GM21447 (cell line): ENCODE results near the gene DIO1.

Source experiments
- ATAC-seq: cut with Tn5 transposase; IDR thresholded peaks from one replicate; pipeline ENCODE4 v1.9.1; 2021; ENCODE audit not compliant: unreplicated experiment

Gene DIO1

DNA sequence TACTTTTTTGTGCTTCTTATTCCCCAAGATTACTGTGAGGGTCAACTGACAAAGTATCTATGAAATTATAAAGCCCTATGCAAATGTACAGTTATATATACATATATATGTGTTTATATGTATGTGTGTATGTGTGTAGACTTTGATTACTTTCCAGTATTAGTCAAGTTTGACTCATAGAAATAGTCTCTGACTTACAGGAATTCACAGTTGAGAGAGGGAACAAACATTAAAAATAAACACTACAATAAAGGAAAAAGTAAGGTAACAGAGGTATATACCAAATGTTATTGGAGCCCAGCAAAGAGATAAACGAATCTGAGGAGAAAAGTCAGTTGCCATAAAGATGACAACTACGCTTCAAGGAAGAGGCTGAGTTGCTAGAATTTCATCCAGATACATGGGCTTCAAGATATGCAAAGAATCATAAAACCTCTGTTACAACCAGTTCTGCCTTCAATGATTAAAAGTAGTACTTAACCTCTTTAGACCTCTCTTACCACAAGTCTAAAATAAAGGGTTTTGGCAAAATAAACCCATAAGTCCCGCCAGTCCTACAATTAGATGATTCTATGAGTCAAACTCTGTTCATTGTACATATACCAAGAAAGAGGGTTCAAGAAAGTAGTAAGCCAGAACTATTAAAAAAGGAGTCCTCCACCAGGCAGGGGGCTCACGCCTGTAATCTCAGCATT lies 44.3 kb downstream of the DIO1 start:
- no peak for ATAC-seq

DNA sequence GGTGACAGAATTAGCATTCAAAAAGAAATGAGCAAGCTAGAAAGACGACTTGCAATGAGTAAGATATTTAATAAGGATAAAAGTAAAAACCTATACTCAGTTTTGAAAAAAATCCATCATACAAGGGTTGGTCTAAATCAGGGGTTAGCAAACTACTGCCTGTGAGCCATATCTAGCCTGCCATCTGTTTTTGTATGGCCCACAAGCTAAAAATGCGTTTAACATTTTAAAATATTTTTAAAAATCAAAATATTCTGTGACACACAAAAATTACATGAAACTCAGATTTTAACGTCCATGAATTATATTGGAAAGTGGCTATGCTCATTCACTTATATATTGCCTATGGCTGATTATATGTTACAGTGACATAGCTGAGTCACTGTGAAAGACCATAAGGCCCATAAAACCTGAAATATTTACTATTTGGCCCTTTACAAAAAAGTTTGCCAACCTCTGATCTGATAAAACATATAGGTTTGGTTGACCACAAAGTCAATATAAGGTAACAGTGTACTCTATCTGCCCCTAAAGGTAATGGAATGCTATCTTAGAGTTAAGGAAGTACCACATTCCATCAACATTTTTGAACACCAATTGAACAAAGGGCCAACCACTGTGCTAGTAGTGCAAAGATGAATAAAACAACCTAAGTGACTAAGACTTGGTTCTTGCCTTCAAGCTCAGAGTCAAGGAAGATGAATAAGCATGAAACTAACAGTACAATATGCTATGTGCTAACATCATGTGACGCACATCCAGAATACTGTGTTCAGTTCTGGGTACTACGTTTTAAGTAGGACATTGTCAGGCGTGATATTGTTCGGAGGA lies 48.4 kb downstream of the DIO1 start:
- no peak for ATAC-seq

DNA sequence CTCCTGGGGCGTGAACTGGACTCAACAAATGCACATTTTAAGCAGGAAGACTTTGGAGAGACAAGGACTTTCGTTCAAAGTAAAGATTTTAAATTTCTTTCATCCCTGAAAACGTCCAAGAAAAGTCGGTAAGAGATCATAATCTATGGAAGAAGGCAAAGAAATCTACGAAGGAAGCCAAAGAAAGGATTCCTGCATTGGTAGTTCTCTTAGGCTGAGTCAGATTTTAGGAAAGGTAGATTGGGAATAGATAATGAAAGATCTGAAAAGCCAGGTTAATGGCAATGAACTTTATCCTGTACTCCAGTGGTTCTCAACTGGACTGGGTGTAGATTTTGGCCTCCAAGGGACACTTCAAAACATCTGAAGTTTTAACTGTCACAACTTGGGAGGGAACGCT lies 49.1 kb downstream of the DIO1 start:
- no peak for ATAC-seq

- no peak for ATAC-seq
These were observed 49.6 kb downstream of the DIO1 start for GRCh38 chr1:53943490-53944043.

DNA sequence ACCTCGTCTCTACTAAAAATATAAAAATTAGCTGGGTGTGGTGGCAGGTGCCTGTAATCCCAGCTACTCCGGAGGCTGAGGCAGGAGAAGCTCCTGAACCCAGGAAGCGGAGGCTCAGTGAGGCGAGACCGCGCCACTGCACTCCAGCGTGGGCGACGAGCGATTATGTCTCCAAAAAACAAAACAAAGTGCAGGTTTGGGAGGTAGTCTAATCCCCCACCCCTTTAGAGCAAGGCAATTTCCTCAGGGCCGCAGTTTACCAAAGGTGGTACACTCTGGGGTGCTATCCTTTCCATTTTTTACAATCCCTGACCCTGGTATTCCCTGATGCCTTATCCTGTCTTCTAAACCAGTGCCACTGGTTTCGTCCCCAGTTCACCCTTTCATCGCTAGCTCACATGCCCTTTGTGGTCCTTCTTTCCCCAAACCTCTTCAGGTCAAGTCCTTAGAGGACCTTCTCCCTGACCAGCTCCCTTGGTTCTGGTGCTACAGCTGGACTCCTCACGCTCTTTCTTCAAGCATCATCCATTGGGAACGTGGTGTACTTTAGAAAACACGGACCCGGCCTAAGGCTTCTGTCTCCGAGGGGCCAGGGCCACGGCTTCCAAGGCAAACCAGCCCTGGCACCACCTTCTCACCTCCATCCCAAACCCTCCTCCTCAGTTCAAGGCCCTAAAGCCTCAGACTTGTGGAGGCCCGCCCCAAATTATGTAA lies 50.6 kb downstream of the DIO1 start:
- ATAC-seq, result no peak

DNA sequence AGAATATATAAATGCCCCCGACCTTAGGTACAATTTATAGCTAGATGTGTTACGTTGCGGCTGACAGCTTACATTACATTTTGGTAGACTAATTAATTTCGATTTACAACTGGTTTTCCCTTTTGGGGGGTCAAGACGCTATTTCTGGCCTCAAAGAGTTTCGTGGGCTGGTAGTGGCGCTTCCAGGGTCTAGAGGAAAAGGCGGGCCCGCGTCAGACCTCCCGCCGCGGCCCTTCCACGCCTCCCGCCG lies 51.1 kb downstream of the DIO1 start:
- ATAC-seq, result no peak

DNA sequence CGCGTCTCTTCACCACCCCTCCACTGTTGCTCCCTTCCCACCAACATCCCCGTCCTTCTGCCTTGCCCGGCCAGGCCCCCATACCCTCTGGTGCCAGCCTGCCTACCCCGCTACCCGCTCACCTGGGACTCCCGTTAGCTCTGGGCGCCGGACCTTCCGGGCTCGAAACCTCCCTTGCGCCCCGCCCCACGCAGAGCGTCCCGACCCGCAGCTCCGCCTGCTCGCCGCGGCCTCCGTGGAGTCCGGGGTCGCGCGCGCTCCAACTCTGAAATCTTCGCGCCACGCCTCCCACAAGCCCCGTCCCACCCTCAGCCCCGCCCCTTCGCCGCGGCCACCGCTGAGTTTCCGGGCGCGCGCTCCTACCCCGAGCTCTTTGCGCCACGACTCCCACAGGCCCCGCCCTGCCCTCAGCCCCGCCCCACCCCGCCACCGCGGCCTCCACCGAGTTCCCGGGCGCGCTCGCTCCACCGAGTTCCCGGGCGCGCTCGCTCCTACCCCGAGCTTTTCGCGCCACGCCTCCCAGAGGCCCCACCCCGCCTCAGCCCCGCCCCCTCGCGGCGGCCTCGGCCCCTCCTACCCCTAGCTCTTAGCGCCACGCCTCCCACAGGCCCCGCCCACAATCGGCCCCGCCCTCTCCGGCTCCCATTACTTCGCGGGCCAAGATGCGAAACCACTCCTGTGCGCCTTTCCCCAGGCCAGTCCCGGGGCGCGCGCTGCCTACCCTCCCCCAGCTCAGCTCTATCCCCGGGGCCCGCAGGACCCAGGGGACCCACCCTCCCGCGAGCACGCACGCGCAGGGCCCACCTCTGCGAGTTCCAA lies 51.7 kb downstream of the DIO1 start, which contains the start of gene IFT25:
IFT25 (minus strand) TSS at position 267 of the 819 bp plus-strand sequence. CDS start 5,617 bp downstream, outside the sequence.
- ATAC-seq, result peak; percentile 62

- ATAC-seq, result peak; percentile 64
These were observed 52.5 kb downstream of the DIO1 start, which contains the start of gene LRRC42 for GRCh38 chr1:53946252-53947171. Gene LRRC42 (plus strand): TSS chr1:53946350. CDS start chr1:53952000, 5,650 bp downstream.

GRCh38 chr1:53947172-53947907 lies 53.4 kb downstream of the DIO1 start:
- ATAC-seq, result no peak

DNA sequence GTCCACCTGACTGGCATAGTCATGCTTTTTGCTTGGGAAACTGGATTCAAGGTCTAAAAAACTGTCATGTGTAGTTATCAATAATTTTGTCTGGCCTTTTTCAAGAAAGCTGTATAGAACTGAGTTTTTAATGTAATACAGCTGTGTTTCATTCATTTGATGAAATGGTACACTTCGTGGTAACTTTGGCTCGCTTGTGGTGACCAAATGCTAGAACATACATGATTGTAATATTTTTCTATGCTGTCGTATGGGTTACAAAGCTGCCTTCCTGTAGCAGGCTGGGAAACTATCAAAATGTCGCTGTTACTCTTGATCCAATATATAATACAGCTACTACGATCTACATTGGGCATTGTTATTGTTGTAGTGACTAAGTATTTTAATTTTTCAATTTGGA lies 54.3 kb downstream of the DIO1 start:
- no peak for ATAC-seq

DNA sequence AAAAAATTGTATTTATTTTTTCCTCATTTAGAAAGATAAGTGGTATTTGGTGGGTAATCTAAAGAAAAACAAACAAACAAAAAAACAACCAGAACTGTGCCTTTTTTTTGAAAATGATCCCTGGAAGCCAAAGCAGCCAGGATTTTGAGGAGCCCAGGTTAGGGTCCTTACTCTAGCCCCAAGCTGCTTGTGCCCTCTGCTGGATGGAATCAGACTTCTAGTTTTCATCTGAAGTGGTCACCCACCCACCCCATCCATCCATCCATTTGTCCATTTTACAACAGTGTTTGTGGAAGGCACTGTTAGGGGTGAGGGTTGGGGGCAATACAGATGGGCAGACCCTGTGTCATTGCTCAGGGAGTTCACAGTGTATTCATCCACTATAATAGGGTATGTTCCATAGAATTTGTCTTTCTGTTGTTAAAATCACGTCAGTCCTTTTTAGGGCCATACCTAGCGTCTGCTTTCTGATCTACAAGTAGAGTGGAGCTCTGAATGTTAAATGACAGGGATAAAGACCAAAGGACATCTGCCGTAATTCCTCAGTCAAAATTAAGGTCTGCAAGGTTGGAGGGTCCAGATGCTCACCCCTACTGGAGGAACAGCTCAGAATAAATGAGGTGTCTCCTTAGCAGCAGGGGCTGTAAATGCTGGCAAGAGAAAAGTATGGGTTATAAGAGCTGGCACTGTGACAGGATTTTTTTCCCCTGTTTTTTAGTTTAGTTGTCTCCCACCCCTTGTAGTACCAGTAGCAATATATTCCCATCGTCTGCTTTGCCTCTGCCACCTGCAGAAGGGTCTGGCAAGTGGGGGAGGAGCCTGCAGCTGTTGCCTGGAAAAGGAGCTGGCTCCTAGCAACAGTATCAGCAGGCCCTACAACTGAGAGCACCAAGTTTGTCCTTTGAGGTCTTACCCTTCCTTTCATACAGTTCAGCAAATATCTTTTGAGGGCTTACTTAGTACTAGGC lies 55.3 kb downstream of the DIO1 start:
- no peak for ATAC-seq

GRCh38 chr1:53951697-53952096 lies 57.7 kb downstream of the DIO1 start:
- ATAC-seq, result no peak

DNA sequence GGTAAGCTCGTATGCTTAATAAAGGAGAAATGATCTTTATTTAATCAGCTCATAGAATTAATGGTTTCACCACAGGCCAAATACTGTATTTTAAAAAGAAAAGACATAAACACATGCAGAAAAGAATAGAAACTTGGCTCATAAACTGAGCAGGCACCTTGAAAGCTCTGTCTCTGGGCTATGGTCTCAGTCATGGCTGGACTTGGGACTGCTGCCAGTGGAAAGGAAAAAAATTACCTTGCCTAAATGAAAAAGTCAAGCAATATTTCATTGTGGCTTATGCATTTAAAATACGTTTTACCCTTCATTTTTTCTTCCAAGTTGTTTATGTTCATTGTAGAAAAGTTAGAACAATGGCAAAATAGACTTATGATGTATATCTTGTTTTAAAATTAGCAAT lies 60.1 kb downstream of the DIO1 start:
- no peak for ATAC-seq

- no peak for ATAC-seq
These were observed 62.6 kb downstream of the DIO1 start for GRCh38 chr1:53956308-53957168.

- ATAC-seq, result no peak
These were observed 63.3 kb downstream of the DIO1 start for GRCh38 chr1:53957194-53957818.

DNA sequence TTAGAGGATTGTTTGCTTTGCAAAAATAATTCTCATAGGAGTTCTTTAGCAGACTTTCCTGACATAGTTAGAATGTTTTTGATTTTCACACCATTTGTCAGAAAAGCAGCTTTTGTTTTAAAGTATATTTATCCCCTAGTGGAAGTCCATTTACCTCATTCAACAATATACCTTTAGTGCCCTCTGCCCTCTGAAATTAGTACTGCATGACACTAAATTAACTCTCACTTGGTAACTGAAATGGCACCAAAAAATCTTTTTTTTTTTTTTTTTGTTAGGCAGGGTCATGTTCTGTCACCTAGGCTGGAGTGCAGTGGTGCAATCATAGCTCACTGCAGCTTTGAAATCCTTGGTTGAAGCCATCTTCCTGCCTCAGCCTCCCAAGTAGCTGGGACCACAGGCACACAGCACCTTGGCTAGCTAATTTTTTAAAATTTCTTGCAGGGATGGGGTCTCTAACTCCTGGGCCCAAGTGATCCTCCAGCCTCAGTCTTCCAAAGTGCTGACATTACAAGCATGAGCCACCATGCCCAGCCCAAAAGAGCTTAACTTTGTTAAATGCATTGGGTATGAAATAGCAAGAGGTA lies 65.8 kb downstream of the DIO1 start:
- no peak for ATAC-seq
